Umbilical cord (tissue), 2 donors: Measurements from ENCODE around the gene AK5. TPM values are rescaled to one million over a fixed set of nuclear protein-coding genes. Genes with fewer than 3 reads are reported as not detected.
"Not testable (repeated sequence)": the region's sequence is repeated elsewhere in the genome, so short reads cannot be mapped to it uniquely, and the experiment has no call there.

ENCODE experiments used
- DNase-seq: peaks from one replicate; pipeline ENCODE4 v3.0.0-alpha.2; 2015; ENCODE audit warnings: low spot score
- total RNA-seq: library from RNA; depleted of rRNA; stranded (reverse); fragments of >200 nt; gene quantifications from one replicate; pipeline ENCODE4 v1.2.3, GENCODE V29; 2014; ENCODE audit warnings: low replicate concordance; ENCODE audit not compliant: insufficient read depth

The AK5 gene
- total RNA-seq, 1 donor from 2014 or later = 9.9 TPM

DNA sequence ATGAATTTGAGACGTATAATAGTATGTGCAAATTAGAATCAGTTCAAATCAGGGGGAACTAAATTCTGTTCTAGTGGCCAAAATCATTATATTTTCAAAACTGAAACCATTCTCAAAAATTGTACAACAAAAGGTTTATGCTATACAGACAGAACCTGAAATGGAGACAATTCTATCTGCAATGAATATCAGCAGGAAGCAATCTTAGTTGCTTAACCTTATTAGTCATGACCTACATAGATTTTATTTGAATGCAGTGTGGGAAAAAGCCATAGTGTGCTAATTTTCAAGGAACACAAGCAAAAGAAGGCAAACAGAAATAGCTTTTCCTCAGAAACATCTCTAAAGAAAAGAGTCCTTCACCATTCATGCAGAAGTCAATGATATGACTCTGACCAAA, 6.5 kb downstream of the AK5 start:
- DNase-seq = no peak

GRCh38 chr1:77290576-77290975, 8.8 kb downstream of the AK5 start:
- no peak for DNase-seq

DNA sequence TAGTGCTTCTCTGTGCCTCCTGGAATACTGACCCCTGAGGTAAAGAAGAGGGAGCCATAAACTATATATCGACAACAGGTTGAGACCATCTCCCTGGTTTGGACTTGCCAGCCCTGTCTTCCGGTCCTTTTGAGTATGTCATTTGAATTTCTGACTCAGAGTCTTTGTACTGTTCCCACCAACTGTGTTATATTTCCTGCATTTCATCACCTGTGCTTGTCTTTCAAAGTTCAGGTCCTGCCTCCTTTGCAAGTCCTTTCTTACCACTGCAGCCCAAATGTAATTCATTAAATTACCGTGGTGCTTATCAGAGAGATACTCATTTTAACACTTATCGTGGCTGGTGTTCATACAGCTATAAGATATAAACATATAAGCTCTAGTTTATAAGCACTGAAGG, 10.7 kb downstream of the AK5 start:
- no peak for DNase-seq

DNA sequence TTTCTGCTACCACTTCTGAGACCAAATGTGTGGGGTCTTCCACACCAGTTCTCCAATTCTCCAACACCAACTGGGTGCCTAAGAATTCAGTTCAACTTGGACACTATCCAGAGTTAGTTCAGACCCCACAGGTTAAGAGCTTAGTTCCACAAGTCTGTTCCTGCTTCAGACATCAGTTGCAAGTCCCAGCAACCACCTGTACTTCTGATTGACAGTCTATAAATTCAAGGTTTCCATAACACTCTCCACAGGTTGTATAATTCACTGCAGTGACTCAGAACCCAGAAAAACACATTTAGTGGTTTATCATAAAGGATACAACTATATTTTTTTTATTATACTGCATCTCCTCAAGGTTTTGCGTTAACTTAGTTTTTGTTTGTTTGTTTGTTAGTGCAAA, 18.7 kb downstream of the AK5 start:
- DNase-seq = no peak

GRCh38 chr1:77303387-77303786, 21.6 kb downstream of the AK5 start:
- DNase-seq = no peak

DNA sequence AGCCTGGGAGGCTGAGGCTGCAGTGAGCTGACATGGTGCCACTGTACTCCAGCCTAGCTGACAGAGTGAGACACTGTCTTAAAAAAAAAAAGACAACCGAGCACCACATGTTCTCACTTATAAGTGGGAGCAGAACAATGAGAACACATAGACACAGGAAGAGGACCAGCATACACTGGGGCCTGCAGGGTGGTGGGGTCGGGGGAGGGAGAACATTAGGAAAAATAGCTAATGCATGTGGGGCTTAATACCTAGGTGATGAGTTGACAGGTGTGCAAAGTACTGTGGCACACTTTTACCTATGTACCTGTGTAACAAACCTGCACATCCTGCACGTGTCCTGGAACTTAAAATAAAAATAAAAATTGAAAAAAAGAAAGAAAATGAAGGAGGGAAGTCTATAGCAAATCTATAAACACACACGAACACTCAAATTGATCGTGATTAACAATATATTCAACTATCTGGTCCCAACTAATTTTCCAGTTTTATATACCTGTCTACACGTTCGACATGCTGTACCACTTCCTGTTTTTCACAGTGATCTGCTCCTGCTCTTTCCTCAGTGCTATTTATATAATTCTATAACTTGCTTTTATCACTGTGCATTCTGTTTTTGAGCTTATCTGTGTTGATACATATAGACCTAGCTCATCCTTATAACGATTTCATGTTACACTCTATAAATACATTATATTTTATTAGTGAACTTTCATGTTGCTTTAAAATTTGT, 27.2 kb downstream of the AK5 start:
- no peak for DNase-seq

DNA sequence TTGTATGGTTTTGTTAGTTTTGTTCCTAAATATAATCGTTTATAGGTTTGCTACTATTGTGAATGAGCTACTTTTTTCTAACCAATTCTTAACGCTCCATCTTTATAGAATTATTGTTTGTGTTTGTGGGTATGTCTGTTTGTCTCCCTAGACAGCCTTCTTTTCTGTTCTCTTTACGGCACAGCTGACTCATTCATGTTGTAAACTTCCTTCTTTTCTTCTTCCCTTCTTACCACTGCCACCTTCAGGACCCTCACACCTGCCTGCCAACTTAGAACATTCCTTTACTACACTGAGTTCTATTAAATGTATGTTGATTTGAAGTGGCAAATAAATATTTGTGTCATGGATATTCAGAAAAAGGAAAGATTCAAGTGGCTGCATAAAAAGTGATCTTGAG, 29.1 kb downstream of the AK5 start:
- DNase-seq = no peak

- not testable (repeated sequence) for DNase-seq
Observed at GRCh38 chr1:77312364-77312763, 30.5 kb downstream of the AK5 start.

GRCh38 chr1:77313491-77313890, 31.7 kb downstream of the AK5 start:
- DNase-seq = no peak

DNA sequence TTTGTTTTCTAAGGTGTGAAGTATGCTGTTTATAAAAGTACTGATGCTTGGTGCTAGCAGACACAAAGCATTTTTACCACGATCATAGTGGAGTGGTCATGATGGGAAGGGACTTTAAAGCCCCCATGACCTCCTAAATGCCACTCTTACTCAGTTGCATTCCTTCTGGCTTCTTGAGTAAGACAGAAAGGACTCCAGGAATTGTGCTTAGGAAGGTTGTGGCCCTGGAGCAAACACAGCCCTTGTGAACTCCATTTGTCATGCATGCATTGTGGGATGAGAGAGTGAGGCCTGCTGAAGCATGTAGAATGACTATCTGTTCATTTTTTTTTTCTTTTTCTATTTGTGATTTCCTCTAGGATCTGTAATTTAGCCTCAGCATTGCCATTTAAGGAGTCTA, 34.2 kb downstream of the AK5 start:
- no peak for DNase-seq

DNA sequence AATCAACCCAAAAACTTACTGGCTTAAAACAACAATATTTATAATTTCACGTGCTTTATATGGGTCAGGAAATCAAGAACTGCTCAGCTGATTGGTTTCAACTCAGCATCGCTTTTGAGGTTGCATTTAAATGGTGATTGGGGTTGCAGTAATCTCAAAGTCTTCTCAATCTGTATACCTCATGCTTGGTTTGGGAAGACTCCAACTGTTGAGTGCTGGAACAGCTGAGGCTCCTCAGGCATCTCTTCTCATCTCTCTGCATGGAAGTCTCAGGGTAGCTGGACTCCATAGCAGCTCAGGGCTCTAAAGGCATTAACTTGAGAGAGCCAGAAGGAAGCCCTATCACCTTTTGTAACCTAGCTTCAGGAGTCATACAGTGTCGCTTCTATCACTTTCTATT, 35.1 kb downstream of the AK5 start:
- DNase-seq = no peak

GRCh38 chr1:77319036-77319705, 37.4 kb downstream of the AK5 start:
- DNase-seq = no peak

GRCh38 chr1:77322061-77322900, 40.5 kb downstream of the AK5 start:
- no peak for DNase-seq

- no peak for DNase-seq
Observed at GRCh38 chr1:77333501-77333900, 51.7 kb downstream of the AK5 start.

- DNase-seq = no peak
Observed at GRCh38 chr1:77336729-77337128, 54.9 kb downstream of the AK5 start.

GRCh38 chr1:77339326-77339725, 57.5 kb downstream of the AK5 start:
- DNase-seq = no peak

- no peak for DNase-seq
Observed at GRCh38 chr1:77341195-77341594, 59.4 kb downstream of the AK5 start.

- DNase-seq = no peak
Observed at GRCh38 chr1:77342745-77343144, 60.9 kb downstream of the AK5 start.

DNA sequence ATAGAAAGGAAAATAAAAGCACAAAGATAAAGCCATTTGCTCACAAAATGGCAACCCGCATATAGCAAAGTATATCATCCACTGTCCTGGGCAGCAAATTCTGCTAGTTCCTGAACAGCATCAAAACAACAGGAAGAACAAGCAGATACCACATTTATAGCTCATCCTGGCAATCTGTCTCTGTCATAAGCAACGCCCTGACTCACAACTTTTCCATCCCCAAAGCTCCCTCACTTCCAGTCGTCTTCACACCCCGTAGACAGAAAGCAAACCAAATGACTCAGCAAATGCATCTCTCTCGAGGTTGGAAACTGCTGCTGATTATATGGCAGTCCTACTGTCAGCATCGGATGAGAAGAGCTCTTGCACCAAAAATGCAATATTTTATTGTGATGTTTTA, 65.8 kb downstream of the AK5 start:
- DNase-seq = peak; percentile 22

DNA sequence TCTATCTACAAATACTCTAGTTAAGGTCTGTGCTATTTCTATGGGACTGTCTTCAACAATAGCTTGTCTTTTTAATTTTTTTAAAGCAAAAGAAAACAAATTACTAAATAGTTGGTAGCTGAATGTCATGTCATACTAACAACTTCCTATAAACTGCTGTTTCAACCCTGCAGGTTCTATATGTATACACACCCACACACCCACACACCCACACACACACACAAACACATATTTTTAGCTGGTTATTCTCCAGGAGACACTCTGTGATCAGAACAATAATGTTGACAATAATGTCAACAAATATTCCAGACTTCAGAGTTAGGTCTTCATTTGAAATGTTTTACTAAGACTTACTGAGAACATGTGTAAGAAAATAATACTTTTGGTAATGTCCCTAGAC, 66.7 kb downstream of the AK5 start:
- DNase-seq = no peak

DNA sequence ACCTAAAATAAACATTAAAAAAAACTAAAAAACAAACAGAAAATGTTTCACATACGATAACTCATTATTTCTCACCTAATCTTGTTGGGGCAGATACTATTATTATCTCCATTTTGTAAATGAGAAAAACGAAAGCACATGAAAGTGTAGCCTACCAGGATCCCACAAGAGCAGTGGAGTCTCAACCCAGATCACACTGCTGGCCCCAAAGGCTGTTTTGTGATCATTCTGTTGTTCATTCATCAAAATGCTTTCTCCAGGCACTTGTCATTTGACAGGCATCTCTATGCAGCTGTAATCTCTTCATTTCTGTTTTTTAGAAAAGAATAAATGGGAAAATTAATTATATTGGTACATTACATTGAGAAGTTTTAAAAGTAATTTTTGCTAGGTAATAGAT, 67.5 kb downstream of the AK5 start:
- no peak for DNase-seq

DNA sequence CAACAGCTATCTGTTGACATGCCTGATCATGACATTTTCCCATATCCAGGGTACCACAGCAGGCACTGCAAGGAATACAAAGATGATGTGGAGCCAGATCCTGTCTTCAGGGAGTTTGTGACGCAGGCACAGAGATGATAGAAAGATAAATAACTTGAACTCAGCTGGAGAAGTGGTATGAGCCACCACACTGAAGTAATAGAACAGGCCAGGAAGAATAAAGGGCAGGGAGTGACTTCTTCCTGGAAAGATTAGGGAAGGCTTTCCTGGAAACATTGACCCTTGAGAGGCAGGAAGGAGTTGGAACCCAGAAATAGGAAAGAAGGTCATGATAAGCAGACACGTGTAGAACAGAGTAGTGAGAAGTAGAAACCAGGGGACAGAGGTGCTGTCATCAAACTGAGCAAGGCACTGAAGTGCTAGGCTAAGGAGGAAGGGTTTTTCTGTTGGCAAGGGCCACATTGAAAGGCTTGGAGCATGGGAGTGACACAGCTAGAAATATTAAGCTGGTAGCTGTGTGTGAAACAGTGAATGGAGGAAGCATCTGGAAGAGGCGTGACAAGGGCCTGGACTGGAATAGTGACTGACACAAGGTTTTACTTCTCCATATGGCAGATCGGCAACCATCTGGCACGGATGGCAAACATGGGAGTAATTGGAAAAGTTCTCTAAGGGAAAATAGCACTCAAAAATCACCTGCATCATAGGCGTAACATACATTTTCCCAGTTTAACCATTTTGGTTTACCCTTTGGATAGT, 68.4 kb downstream of the AK5 start:
- no peak for DNase-seq
